Kidney (tissue), 14 donors: ENCODE measurements around the gene ZC3H14. TPM values are rescaled to one million over a fixed set of nuclear protein-coding genes. Genes with fewer than 3 reads are reported as not detected.
A peak's percentile ranks its signal among the peaks of the same experiment; 100 is the strongest.

Experiments used
- DNase-seq, 5 donors: peaks; one replicate each; pipeline ENCODE4 v3.0.0-alpha.2; 2013 to 2020
- FAIRE-seq: peaks from 2 replicates; lab custom pipeline; 2012; peaks lifted over from hg19 to GRCh38; lab: Jason Lieb, UNC
- H3K27ac ChIP-seq, 2 donors: one replicate each; pipeline ENCODE4 v1.7.0; 2013; ENCODE audit warnings: low read depth in 2 of 2, low read length in 2 of 2, inconsistent platforms in 1 of 2
- H3K27me3 ChIP-seq: one replicate; pipeline ENCODE4 v1.7.1; 2013; ENCODE audit warnings: low read length, inconsistent platforms; ENCODE audit not compliant: control insufficient read depth, insufficient read depth
- H3K36me3 ChIP-seq, 3 donors: one replicate each; pipeline versions ENCODE4 v1.7.0 to v1.7.1; 2013; ENCODE audit warnings: low read length in 3 of 3, control low read depth in 1 of 3, inconsistent platforms in 1 of 3; ENCODE audit not compliant: insufficient read depth in 3 of 3, control insufficient read depth in 2 of 3
- H3K4me1 ChIP-seq, 3 donors: one replicate each; pipeline versions ENCODE4 v1.7.0 to v1.7.1; 2013; ENCODE audit warnings: low read length in 3 of 3, inconsistent platforms in 1 of 3, low read depth in 1 of 3; ENCODE audit not compliant: control insufficient read depth in 2 of 3, insufficient read depth in 2 of 3
- H3K4me3 ChIP-seq, 3 donors: one replicate each; pipeline versions ENCODE4 v1.7.0 to v1.8.1; 2013; ENCODE audit warnings: low read length in 3 of 3, control low read depth in 1 of 3, inconsistent platforms in 1 of 3
- H3K9ac ChIP-seq, 3 donors: one replicate each; pipeline versions ENCODE4 v1.7.0 to v1.7.1; 2013; ENCODE audit warnings: low read length in 3 of 3, control low read depth in 1 of 3, inconsistent platforms in 1 of 3
- H3K9me3 ChIP-seq, 3 donors: one replicate each; pipeline versions ENCODE4 v1.7.0 to v1.7.1; 2013; ENCODE audit warnings: low read length in 3 of 3, control low read depth in 1 of 3, inconsistent platforms in 1 of 3; ENCODE audit not compliant: control insufficient read depth in 2 of 3, insufficient read depth in 1 of 3
- CTCF ChIP-seq: IDR thresholded peaks from 3 replicates; pipeline ENCODE4 v1.5.1; 2012; ENCODE audit warnings: mild to moderate bottlenecking, moderate library complexity, borderline replicate concordance; ENCODE audit not compliant: insufficient read depth; ENCODE audit errors: extremely low read depth
- intact Hi-C: fragments of 100-400 bp; cut with DNase I; formaldehyde crosslinking; loops from one replicate; pipeline ENCODE4 v1.11.1; 2022
- polyA plus RNA-seq: library from polyadenylated mRNA; stranded (reverse); fragments of 350-450 nt; fragmentation: Illumina TruSeq; extraction: RNeasy Lipid Tissue Mini Kit (QIAGEN cat#74804); gene quantifications from one replicate; pipeline ENCODE4 v1.2.3, GENCODE V29; 2014; ENCODE audit warnings: low read depth, low replicate concordance; ENCODE audit not compliant: insufficient read depth
- total RNA-seq: library from RNA; stranded (reverse); fragmentation: NEBNext Ultra II Directional; extraction: Animal tissue kit (Norgen Biotek cat#: 25700); gene quantifications from one replicate; pipeline ENCODE4 v1.2.1, GENCODE V29; 2021
- donor health status: control.
- donor health status: control.
- donor health status: control.
- donor health status: control.
- donor health status: control.
- donor health status: DM: yes; HTN: yes; CAD: no.
- donor health status: Normal renal cell carcinoma (clear cell type).

ZC3H14 gene
- total and polyA plus RNA-seq, 2 donors from 2014 or later = 27.7 to 49.7 TPM

GRCh38 chr14:88612981-88613380 is 50.1 kb downstream of the ZC3H14 start:
- no peak overlapping the region for H3K27ac ChIP-seq
- intact Hi-C loops = no loop called here
- H3K4me3 ChIP-seq = no peak overlapping the region
- DNase-seq (no peak), FAIRE-seq (no peak)
- peaks cover 2 to 37% (median 31%) of the 10 kb centered on the region in 3 donors for H3K36me3 ChIP-seq
- no peaks in the 10 kb centered on the region for H3K9me3 ChIP-seq
- TF ChIP-seq CTCF = no peak
- H3K4me1 ChIP-seq = no peaks in the 10 kb centered on the region
- no peak overlapping the region for H3K9ac ChIP-seq
- no peaks in the 10 kb centered on the region for H3K27me3 ChIP-seq

GRCh38 chr14:88613552-88614010 is 50.7 kb downstream of the ZC3H14 start:
- no peak for TF ChIP-seq CTCF
- peaks cover 2 to 31% (median 28%) of the 10 kb centered on the region in 3 donors for H3K36me3 ChIP-seq
- intact Hi-C loops = no loop called here
- no peaks in the 10 kb centered on the region for H3K9me3 ChIP-seq
- no peaks in the 10 kb centered on the region for H3K27me3 ChIP-seq
- DNase-seq (peak in 2 of 5 donors; percentile 43 to 45), FAIRE-seq (no peak)
- no peaks in the 10 kb centered on the region for H3K4me1 ChIP-seq
- H3K27ac ChIP-seq = no peak overlapping the region
- no peak overlapping the region for H3K4me3 ChIP-seq
- H3K9ac ChIP-seq = peak overlapping the region in 1 of 3 donors; percentile 19

GRCh38 chr14:88614218-88614907 is 51.5 kb downstream of the ZC3H14 start:
- Histone ChIP-seq H3K27ac (no peak overlapping the region), H3K36me3 (peaks cover 2 to 27% (median 25%) of the 10 kb centered on the region in 3 donors), H3K9ac (peak overlapping the region in 1 of 3 donors; percentile 19), H3K27me3 (no peaks in the 10 kb centered on the region), H3K9me3 (no peaks in the 10 kb centered on the region), H3K4me1 (no peaks in the 10 kb centered on the region), H3K4me3 (no peak overlapping the region)
- TF ChIP-seq CTCF = no peak
- intact Hi-C loops = no loop called here
- FAIRE-seq (peak; percentile 15), DNase-seq (no peak)
